ENCODE measurements around the gene PGAP3. TPM values are rescaled to one million over a fixed set of nuclear protein-coding genes. Genes with fewer than 3 reads are reported as not detected.

The PGAP3 gene
- total and polyA plus RNA-seq, 2 of the 4 experiments (the other 2 are of a cell fraction): 4.3 to 9.8 TPM

- H2BK20ac ChIP-seq (ENCODE audit: low read depth, low read length): no peak overlapping the region
- H4K20me1 ChIP-seq (ENCODE audit: insufficient read depth, low read length): no peaks in the 10 kb centered on the region
- no peak overlapping the region for H2AK5ac ChIP-seq (ENCODE audit: low read depth, low read length)
- in situ Hi-C loops (cut with MboI; ENCODE audit: low sequenced_read_pairs) (no loop called here), intact Hi-C loops (cut with micrococcal nuclease) (no loop called here), dilution Hi-C loops (cut with HindIII; ENCODE audit: low sequenced_read_pairs, unreplicated experiment) (no loop called here)
- no peaks in the 10 kb centered on the region for H3K27me3 ChIP-seq (ENCODE audit: control insufficient read depth, insufficient read depth, low read length)
- H2AK9ac ChIP-seq (replicated peaks; ENCODE audit: low read depth, low read length, poor library complexity): no peak overlapping the region
- H3K27ac ChIP-seq (ENCODE audit: insufficient read depth, low read length): no peak overlapping the region
- H3K79me1 ChIP-seq (ENCODE audit: low read depth in 1 of 2, low read length in 2 of 2): no peaks in the 10 kb centered on the region
- H4K8ac ChIP-seq (ENCODE audit: low read depth in 2 of 2, low read length in 2 of 2): no peak overlapping the region
- no peak overlapping the region for H3K56ac ChIP-seq (ENCODE audit: extremely low read depth, insufficient read depth, low read length)
- no TSS peak for BruUV-seq (replicated peaks)
- H4K5ac ChIP-seq (ENCODE audit: low read depth, low read length): no peak overlapping the region
- no peak overlapping the region for H3K18ac ChIP-seq (ENCODE audit: low read depth, low read length)
- peaks cover 7% of the 10 kb centered on the region for H3K36me3 ChIP-seq (ENCODE audit: control insufficient read depth, insufficient read depth, low read length)
- H3K4ac ChIP-seq (ENCODE audit: low read depth, low read length): no peak overlapping the region
- ChIA-PET CTCF (interaction anchor here (0.6 kb wide), 1 partner anchor 107 kb away, joined by 3 read pairs; no protein-coding TSS in a partner anchor), POLR2A (ENCODE audit: unreplicated experiment) (no interaction called here)
- H3K4me1 ChIP-seq (ENCODE audit: control insufficient read depth, insufficient read depth, low read length): peaks cover 7% of the 10 kb centered on the region
- no peak for ATAC-seq (ENCODE audit: low read depth)
- H3K9ac ChIP-seq (ENCODE audit: low read depth, low read length): no peak overlapping the region
- no peak overlapping the region for H2BK15ac ChIP-seq (ENCODE audit: low read depth, low read length)
- H3K4me3 ChIP-seq (ENCODE audit: insufficient read depth, low read depth, low read length): no peak overlapping the region
- H4K91ac ChIP-seq (ENCODE audit: insufficient read depth, low read depth, low read length): no peak overlapping the region
- no peak overlapping the region for H3K4me2 ChIP-seq (ENCODE audit: low read depth, low read length)
- H3K9me1 ChIP-seq (ENCODE audit: insufficient read depth, low read length): peaks cover 7% of the 10 kb centered on the region; the same call in 1 of the 2 replicates
- no peak overlapping the region for H2BK5ac ChIP-seq (ENCODE audit: low read depth, low read length, poor library complexity, severe bottlenecking)
- no peak overlapping the region for H3K23ac ChIP-seq (ENCODE audit: low read depth, low read length)
- no peaks in the 10 kb centered on the region for H3K9me3 ChIP-seq (ENCODE audit: control insufficient read depth, insufficient read depth, low read length)
- no peak overlapping the region for H3K14ac ChIP-seq (replicated peaks; ENCODE audit: low read depth, low read length)
- H2AFZ ChIP-seq (replicated peaks; ENCODE audit: low read length, poor library complexity): no peak overlapping the region
- DNase-seq: no peak
- WGBS, 2 experiments (ENCODE audit: extremely low coverage in 2 of 2, insufficient read length in 1 of 2): 80% methylated on average over 5 of the region's 13 CpGs; no CpG with 5 or more reads in 1 of the 2 experiments
- H2BK120ac ChIP-seq (ENCODE audit: low read depth, low read length): no peak overlapping the region
- TF ChIP-seq MAZ (IDR thresholded peaks at IDR 0.05; ENCODE audit: borderline replicate concordance, low read depth, low read length) (no peak), BHLHE40 (IDR thresholded peaks at IDR 0.05; ENCODE audit: low read depth, low read length) (no peak), RCOR1 (IDR thresholded peaks at IDR 0.05; ENCODE audit: insufficient replicate concordance, low read length) (no peak), RFX5 (IDR thresholded peaks at IDR 0.05; ENCODE audit: low read depth, low read length) (no peak), SMC3 (IDR thresholded peaks at IDR 0.05; ENCODE audit: low read depth, low read length) (no peak), CHD1 (IDR thresholded peaks at IDR 0.05; ENCODE audit: low read depth, low read length) (no peak), MAFK (IDR thresholded peaks at IDR 0.05; ENCODE audit: low read depth, low read length) (no peak), MXI1 (IDR thresholded peaks at IDR 0.05; ENCODE audit: borderline replicate concordance, low read depth, low read length) (no peak), POLR2A (IDR thresholded peaks at IDR 0.05; ENCODE audit: low read depth, low read length) (no peak), CEBPB (IDR thresholded peaks at IDR 0.05; ENCODE audit: low read depth, low read length) (no peak), CTCF (conservative IDR thresholded peaks at IDR 0.05; ENCODE audit: low read depth, low read length) (no peak), USF2 (IDR thresholded peaks at IDR 0.05; ENCODE audit: low read depth, low read length) (no peak), NFE2L2 (IDR thresholded peaks at IDR 0.05; ENCODE audit: low read depth, low read length) (no peak), RAD21 (IDR thresholded peaks at IDR 0.05; ENCODE audit: low read length) (no peak), ELK1 (IDR thresholded peaks at IDR 0.05; ENCODE audit: borderline replicate concordance, low read depth, low read length) (no peak)
These were observed 9.3 kb downstream of the PGAP3 start for GRCh38 chr17:39678340-39679116.

Data from IMR-90 (cell line).